ENCODE data around the gene DISC1. TPM values are rescaled to one million over a fixed set of nuclear protein-coding genes. Genes with fewer than 3 reads are reported as not detected.
A peak's percentile ranks its signal among the peaks of the same experiment; 100 is the strongest.
"Not testable (repeated sequence)": the region's sequence is repeated elsewhere in the genome, so short reads cannot be mapped to it uniquely, and the experiment has no call there.

Gene DISC1
- total RNA-seq = 4.5 and 6.2 TPM in 2 replicates

DNA sequence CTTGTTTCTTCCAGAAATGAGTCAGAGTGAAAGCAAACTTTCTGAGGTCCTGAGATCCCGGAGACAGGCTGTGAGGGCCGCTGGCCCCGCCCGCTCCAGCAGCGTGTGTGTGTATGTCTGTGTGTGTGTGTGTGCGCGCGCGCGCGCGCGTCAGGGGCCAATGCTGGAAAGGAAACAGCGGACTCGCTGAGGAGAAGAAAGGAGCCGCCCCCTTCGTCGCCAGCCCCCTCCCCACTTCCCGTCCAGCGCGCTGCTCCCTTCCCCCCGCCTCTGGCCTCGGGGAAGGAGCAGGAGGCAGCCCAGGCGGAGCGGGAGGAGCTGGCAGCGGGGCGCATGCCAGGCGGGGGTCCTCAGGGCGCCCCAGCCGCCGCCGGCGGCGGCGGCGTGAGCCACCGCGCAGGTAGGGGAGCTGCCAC, at the start of gene DISC1:
DISC1 (plus strand) TSS at position 256 of the 416 bp plus-strand sequence; CDS start at position 334, 78 bp downstream.
- peak; percentile 46 to 93 for DNase-seq (ENCODE audit: low read depth in 2 of 2)

DNA sequence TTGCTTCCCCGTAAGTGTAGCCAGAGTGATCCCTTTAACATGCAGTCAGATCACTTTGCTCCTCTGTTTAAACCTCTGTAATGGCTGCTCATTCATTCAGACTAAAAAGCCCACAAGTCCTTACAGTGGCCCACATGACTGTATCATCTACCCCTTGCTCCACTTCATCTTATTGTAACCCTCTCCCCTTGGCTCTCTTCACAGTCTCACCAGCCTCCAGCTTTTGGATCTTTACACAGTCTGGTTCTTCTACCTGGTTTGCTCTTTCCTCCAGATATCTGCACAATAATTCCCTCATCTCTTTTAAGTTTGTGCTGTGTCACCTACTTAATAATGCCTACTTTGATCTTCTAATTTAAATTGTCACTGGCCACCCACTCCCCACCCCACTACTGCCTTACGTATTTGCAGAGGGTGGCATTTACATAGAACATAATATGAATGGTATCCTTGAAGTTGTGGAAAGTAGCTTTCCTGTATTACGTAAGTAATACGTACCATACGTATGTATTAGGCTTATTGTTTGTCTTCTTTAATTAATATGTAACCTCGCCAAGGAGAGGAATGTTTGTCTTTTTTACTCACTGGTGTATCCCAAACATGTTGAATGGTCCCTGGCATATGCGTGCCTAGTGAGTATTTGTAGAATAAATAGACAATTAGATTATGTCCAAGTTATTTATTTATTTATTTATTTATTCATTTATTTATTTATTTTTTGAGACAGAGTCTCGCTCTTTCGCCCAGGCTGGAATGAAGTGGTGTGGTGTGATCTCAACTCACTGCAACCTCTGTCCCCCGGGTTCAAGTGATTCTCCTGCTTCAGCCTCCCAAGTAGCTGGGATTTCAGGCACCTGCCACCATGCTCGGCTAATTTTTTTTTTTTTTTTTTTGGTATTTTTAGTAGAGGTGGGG, 49.5 kb upstream of the DISC1 start:
- DNase-seq (ENCODE audit: low read depth in 2 of 2) = no peak

DNA sequence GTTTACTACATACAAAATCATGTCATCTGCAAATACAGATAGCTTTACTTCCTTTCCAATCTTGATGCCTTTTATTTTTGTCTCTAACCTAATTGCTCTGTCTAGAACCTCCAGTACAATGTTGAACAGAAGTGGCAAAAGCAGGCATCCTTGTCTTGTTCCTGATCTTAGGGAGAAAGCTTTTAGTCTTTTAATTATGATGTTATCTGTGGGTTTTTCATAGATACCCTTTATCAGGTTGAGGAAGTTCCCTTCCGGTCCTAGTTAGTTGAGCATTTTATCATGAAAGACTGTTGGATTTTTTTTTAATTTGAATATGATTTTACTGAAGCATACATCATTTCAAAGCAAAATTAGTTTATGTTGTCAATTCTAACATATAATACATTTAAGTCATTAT, 45.7 kb upstream of the DISC1 start:
- no peak for DNase-seq (ENCODE audit: low read depth in 2 of 2)

DNA sequence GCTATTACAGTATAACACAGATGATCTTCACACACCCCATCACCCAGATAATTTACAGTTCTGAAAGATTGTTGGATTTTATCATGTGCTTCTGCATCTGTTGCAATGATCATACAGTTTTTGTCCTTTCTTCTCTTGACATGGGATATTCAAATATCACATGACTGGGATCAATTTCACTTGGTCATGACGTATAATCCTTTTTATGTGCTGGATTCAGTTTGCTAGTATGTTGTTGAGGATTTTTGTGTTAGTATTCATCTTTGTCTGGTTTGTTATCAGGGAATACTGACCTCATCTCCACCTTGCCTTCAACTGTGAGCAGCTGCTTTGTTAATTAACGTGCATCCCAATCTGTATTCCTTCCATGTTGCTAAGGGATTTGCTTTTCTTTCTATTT, 44.7 kb upstream of the DISC1 start:
- DNase-seq (ENCODE audit: low read depth in 2 of 2) = no peak

DNA sequence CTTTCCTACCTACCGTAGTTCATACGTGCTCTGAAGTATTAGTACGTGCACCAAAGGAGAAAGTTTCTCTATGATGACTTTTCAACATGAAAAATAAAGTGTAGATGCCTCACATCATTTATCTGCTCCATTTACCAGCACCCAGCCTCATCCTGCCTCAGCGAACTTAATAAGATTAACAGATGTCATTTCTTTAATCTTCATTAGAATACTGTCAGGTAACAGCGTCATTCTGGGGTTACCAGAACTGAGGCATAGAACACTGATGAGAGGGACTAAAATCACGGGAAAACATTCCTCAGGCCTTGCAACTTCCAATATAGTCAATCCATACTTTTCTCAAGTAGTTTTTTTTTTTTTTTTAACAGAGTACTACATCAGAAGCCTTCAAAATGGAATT, 43.2 kb upstream of the DISC1 start:
- DNase-seq (ENCODE audit: low read depth in 2 of 2) = no peak

DNA sequence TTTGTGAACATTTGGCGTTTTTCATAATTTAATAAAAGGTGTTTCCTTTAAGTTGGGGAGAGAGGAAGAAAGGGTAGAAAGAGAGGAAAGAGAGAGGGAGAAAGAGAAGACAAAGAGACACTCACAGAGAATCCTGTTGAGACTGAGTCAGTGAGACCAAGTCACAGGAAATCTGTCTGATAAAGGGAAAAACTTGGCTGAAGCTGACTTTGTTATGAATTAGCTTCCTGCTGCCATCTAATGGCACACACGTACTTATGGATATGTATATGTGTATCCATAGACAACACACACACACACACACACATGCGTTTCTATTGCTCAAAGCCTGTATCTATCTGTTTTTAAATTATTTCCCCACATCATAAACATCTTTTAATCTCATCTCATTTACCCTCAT, 42.5 kb upstream of the DISC1 start:
- peak; percentile 68 to 90 for DNase-seq (ENCODE audit: low read depth in 2 of 2)

DNA sequence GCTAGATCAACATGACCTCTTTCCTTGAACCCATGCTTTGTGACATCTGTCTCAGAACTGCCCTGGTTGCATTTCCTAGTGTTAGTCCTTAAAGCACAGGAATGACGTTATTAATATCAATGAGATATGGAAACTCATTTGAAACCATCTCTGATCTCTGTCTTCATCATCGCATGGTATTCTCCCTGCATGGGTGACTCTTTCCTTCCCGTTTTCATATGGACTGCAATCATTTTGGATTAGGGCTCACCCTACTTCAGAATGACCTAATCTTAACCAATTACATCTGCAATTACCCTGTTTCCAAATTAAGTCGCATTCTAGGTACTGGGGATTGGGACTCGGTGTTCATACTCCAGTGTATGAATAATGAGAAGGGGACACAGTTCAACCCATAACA, 41.7 kb upstream of the DISC1 start:
- DNase-seq (ENCODE audit: low read depth in 2 of 2) = no peak

DNA sequence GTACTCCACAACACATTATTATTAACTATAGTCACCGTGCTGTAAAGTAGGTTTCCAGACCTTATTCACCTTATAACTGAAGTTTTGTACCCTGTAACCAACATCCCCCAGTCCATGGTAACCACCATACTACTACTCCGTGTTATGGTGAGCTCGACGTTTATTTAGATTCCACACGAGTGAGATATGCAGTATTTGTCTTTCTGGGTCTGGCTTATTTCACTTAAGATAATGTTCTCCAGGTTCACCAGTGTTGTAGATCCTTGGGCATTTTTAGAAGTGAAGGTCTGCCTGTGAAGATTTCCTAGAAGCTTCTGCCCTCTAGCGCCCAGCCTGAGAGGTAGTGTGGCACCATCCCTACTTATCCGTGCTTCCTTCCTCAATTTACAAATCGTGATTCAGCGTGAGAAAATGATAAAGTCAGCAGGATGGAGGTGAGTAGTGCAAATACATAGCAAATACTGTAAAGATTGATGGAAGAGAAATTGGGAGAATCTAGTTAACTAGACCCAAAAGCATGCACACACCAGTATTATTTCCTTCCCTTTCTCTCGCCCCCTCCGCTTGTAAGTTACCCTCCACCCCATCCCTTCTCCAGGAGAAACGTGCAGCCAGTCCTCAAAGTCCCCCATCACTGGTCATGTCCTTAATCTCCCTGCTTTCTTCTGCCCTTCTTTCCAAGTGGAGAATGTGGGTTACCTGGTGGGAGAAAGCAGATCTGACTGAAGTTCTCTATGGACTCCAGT, 36.0 kb upstream of the DISC1 start:
- peak; percentile 29 to 81 for DNase-seq (ENCODE audit: low read depth in 2 of 2)

DNA sequence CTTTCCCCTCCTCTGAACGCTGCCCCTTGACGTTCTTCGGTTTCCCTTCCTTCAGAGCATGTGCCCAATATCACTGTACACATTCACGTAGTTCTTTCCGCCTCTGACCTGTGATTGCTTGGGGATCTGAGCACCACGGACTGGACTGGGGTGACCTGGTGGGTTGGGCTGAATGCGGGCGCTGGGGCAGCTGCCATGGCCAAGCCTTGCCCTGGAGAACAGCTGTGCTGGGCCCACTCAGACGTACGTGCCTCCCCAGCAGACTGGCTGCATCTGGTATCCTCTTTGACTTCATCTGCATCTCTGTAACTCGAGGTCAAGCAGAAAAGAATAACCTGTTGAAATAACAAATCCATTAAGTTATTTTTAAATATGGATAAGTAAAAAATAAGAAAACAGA, 35.1 kb upstream of the DISC1 start:
- DNase-seq (ENCODE audit: low read depth in 2 of 2) = no peak

DNA sequence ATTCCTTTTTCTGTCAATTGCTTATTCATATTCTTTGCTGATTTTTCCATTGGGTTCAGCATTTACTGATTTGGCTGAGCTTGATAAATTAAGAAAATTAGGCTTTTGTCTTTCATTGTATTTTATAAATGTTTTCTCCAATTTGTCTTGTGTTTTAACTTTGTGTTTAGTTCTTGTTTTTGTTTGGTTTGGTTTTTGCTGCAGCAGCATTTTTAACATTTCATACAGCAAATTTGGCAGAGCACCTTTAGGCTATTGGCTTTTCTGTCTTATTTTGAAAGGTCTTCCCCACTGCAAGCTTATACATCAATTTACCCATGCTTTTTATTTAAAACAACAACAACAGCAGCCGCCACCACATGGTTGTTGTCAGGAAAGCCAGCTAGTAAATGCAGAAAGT, 33.8 kb upstream of the DISC1 start:
- no peak for DNase-seq (ENCODE audit: low read depth in 2 of 2)

DNA sequence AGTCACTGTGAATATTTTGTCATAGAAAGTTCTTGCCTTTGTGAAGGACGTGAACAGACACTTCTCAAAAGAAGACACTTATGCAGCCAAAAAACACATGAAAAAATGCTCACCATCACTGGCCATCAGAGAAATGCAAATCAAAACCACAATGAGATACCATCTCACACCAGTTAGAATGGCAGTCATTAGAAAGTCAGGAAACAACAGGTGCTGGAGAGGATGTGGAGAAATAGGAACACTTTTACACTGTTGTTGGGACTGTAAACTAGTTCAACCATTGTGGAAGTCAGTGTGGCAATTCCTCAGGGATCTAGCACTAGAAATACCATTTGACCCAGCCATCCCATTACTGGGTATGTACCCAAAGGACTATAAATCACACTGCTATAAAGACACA, 33.3 kb upstream of the DISC1 start:
- DNase-seq (ENCODE audit: low read depth in 2 of 2) = not testable (repeated sequence)

DNA sequence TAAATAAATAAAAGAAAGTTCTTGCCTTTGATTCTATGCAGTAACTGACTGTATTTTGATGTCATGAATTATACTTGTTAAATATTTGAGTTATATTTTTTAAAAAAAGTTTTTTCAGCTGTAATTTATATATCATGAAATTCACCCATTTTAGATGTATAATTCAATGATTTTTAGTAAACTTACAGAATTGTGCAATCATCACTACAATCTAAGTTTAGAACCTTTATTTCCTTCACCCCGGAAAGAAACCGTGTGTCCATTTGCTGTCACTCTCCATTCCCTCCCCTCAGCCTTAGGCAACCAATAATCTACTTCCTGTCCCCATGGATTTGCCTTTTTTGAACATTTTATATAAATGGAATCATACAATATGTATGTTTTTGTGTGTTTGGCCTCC, 32.5 kb upstream of the DISC1 start:
- no peak for DNase-seq (ENCODE audit: low read depth in 2 of 2)

DNA sequence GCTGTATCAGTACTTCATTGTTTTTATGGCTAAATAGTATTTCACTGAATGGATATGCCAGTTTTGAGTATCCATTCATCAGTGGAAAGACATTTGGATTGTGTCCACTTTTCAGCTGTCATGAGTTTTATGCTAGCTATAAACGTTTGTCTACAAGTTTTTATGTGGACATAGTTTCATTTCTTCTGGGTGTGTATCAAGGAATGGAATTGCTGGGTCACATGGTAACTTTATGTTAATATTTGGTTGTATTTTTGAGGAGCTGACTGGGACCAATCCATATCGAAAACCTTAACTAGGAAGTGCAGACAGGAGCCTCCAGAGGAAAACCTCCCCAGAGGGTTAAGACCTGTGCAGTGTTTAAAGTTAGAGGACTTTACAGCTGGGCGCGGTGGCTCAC, 31.8 kb upstream of the DISC1 start:
- DNase-seq (ENCODE audit: low read depth in 2 of 2) = no peak

DNA sequence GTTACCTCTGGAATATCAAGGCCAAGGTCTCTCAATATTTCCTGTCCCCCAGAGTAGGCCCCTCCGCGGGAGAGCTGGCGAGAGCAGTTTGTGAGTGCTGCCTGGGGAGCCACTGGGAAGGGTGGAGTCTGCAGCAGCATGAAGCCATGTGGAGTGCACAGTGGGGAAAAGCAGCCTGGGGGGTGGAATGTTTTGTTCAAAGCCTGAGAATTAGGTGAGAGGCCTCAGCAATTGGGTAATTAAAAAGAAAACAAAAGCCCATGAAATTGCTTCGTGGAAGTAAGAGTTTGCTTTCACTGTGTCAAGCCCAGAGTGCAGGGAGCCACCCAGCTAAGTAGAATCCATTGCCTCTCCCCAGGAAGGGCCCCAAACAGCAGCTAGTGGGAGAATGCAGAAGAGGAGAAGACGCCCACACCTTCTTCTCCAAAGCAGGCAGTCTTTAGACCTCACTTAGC, 30.2 kb upstream of the DISC1 start:
- no peak for DNase-seq (ENCODE audit: low read depth in 2 of 2)

DNA sequence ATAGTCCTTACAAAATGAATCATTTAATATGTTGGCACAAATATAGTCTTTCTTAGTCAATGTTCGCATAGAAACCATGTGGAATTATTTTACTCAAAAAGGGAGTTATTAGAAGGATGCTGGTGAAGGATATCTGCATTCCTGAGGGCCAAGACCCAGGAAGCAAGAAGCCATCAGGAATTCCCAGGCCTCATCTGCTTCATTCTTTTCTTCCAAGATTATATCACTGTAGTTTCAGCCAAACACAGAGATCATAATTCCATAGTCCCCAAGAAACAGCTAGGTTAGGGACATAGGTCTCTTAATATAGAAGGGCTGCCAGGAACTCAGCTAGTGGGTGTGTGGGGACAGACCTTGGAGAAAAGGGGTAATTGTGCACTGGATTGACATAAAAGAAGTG, 28.6 kb upstream of the DISC1 start:
- DNase-seq (ENCODE audit: low read depth in 2 of 2) = no peak

DNA sequence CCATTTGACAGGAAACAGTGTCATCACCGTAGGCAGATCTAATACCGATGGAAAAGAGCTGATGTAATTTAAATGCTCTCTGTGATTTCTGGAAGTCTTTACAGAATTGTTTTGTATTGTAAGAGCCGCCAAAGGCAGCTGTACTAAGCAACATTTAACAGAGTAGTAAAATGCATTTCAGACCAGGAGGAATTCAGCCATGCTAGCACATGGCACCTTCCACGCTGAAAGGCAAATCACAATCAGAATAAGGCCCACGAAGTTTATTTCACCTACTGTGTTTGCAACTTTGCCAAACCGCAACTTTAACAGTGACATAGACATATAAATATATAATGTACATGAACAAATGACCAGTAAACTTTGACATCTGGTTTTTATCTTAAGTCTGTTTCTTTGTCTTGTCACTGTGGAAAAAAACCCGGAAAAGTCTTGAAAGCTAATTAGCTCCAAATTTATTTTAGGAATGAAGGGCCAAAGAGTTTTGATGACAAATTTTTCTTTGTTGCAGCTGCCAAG, 26.1 kb upstream of the DISC1 start:
- peak in 1 of 2 donors; percentile 13 for DNase-seq (ENCODE audit: low read depth in 2 of 2)

DNA sequence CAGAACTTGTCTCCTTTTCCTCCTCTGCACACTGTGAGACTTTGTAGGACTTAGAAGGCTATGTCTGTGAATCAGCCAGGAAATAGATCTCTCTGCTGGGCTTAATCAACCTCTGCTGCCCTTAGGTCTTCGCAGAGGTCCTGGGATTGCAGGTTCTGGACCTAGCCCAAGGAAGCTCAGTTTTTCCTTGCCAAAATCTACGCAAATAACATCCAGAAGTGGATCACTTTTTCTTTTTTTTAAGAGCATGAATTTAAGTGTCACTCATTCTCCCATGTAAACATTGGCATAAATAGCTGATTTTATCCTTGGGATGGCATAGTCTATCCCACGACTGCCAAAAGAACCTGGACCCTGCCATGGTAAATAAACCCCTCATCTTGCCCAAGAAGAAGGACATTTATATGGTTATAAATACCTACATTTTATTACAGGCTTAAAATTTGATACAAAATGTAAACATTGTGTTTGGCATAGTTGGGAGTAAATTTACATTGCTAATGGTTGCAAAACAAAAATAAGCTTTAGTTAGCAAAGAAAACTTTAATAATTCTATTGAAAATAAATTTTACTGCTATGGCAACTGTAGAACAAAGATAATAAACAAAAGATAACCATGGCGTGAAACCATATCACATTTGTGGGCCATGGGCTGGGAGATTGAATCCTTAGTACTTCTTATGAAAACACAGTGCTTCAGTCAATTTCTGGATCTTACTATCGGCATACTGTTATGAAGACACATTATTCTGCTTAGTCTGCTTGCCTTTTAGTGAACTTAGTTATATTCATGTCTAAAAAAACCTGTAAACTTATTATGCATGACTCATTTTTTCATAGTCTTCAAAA, 24.5 kb upstream of the DISC1 start:
- DNase-seq (ENCODE audit: low read depth in 2 of 2) = peak in 1 of 2 donors; percentile 86

DNA sequence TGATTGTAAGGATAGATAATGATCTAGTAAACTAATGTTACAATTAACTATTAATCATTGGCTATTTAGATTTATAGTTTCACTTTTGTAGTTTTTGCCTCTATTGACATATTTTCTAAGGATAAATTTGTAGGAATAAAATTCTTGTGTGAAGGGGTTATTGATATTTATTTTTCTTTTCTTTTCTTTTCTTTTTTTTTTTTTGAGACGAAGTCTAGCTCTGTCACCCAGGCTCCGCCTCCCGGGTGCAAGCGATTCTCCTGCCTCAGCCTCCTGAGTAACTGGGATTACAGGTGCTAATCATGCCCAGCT, 24.0 kb upstream of the DISC1 start:
- no peak for DNase-seq (ENCODE audit: low read depth in 2 of 2)

DNA sequence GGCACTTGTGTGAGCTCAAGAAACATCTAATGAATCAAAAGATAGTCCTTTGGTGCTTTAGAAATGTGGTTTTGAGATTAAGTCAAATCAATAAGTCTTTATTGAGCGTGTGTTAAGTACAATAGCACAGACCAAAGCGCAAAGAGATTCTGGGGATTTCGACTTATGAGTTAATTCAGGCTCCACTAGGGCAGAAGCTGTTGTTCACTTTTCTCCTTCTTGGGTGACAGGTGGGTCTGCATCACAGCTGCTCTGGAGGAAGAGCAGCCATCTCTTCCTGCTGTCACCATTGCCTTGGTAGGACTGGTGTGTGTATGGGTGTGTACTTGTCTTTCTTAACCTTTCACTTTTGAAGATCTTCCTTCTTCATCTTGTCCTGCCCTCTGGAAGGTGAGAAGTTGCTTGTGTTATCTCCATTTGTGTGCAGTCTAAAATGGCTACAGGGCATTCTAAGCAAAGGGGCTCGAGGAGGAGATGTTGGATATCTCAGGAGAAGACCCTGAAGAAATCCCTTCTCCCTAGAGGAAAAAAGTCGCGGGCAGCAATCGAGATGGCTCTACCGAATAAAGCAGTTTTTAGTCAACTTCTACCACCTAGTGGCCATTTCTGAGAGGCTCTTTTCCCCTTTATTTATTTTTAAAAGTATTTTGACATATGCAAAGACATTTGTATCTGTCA, 22.9 kb upstream of the DISC1 start:
- DNase-seq (ENCODE audit: low read depth in 2 of 2) = peak; percentile 48 to 71

DNA sequence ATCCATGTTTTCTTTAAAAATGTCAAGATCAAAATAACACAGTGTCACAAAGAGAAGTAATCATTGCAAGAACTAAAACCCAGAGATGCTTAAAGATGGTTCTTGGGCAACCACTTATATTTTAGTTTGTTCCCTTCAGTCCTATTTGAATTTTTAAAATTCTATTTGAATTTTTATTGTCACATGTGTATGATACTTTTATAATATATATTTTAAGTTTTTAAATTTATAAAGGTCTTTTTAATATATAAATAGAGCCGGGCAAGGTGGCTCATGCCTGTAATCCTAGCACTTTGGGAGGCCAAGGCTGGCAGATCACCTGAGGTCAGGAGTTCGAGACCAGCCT, 22.3 kb upstream of the DISC1 start:
- DNase-seq (ENCODE audit: low read depth in 2 of 2) = no peak

Data from dermis microvascular lymphatic vessel endothelial cell (primary cell).